ENCODE data around the gene RBM39.
A peak's percentile ranks its signal among the peaks of the same experiment; 100 is the strongest.
"Not testable (repeated sequence)": the region's sequence is repeated elsewhere in the genome, so short reads cannot be mapped to it uniquely, and the experiment has no call there.

The RBM39 gene

GRCh38 chr20:35741892-35742740, at the start of gene RBM39:
RBM39 (minus strand) TSS chr20:35742260; CDS start chr20:35740874, 1,386 bp downstream.
- Histone ChIP-seq H3K79me2 (ENCODE audit: low read length) (peaks cover 61% of the 10 kb centered on the region), H3K9me3 (ENCODE audit: insufficient read depth, low read length) (no peaks in the 10 kb centered on the region), H2AFZ (ENCODE audit: low read depth, low read length) (no peak within 1 kb of the TSS), H3K27ac (ENCODE audit: low read length) (peak within 1 kb of the TSS; percentile 89), H3K4me2 (ENCODE audit: low read length) (peak within 1 kb of the TSS; percentile 88), H4K20me1 (ENCODE audit: insufficient read depth, low read length) (peaks cover 38% of the 10 kb centered on the region), H3K9ac (ENCODE audit: low read length) (peak within 1 kb of the TSS; percentile 99), H3K4me1 (ENCODE audit: low read length) (peaks cover 26% of the 10 kb centered on the region), H3K27me3 (ENCODE audit: low read depth, low read length) (no peaks in the 10 kb centered on the region), H3K4me3 (ENCODE audit: low read length) (peak within 1 kb of the TSS; percentile 95), H3K36me3 (replicated peaks; ENCODE audit: low read depth, low read length) (peaks cover 35% of the 10 kb centered on the region)
- TF ChIP-seq, protein P1, sequence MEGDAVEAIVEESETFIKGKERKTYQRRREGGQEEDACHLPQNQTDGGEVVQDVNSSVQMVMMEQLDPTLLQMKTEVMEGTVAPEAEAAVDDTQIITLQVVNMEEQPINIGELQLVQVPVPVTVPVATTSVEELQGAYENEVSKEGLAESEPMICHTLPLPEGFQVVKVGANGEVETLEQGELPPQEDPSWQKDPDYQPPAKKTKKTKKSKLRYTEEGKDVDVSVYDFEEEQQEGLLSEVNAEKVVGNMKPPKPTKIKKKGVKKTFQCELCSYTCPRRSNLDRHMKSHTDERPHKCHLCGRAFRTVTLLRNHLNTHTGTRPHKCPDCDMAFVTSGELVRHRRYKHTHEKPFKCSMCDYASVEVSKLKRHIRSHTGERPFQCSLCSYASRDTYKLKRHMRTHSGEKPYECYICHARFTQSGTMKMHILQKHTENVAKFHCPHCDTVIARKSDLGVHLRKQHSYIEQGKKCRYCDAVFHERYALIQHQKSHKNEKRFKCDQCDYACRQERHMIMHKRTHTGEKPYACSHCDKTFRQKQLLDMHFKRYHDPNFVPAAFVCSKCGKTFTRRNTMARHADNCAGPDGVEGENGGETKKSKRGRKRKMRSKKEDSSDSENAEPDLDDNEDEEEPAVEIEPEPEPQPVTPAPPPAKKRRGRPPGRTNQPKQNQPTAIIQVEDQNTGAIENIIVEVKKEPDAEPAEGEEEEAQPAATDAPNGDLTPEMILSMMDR (IDR thresholded peaks at IDR 0.05; ENCODE audit: low read depth, low read length), result peak; percentile 17; the same call in 1 of the 2 replicates
- TF ChIP-seq EZH2phosphoT487 (IDR thresholded peaks at IDR 0.05; ENCODE audit: low read depth), result no peak

DNA sequence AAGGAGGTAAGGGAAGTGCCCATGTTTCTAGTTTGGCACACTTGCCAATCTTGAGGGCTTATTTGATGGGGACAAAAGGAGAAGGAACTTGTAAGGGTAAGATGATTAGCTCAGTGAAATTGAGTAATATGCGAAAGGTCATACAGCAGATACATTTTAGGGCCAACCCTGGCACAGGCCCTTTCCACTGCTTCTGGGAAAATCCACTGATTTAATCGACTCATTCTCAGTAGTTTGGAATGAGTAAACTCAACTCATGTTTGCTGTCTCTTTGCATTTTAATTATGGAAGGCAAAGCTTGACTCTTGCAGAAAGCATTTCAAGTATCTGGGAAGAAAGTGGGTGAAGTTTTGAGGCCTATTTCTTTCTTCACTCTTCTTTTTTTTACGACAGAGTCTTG, 49.8 kb upstream of the RBM39 start:
- Histone ChIP-seq H2AFZ (ENCODE audit: low read depth, low read length) (no peak overlapping the region), H3K27ac (ENCODE audit: low read length) (no peak overlapping the region), H3K27me3 (ENCODE audit: low read depth, low read length) (no peaks in the 10 kb centered on the region), H3K9ac (ENCODE audit: low read length) (no peak overlapping the region), H3K9me3 (ENCODE audit: insufficient read depth, low read length) (no peaks in the 10 kb centered on the region), H3K4me2 (ENCODE audit: low read length) (no peak overlapping the region), H3K36me3 (replicated peaks; ENCODE audit: low read depth, low read length) (peaks cover 7% of the 10 kb centered on the region), H3K79me2 (ENCODE audit: low read length) (peaks cover 38% of the 10 kb centered on the region), H3K4me1 (ENCODE audit: low read length) (no peaks in the 10 kb centered on the region), H4K20me1 (ENCODE audit: insufficient read depth, low read length) (peaks cover 21% of the 10 kb centered on the region), H3K4me3 (ENCODE audit: low read length) (no peak overlapping the region)
- TF ChIP-seq EZH2phosphoT487 (IDR thresholded peaks at IDR 0.05; ENCODE audit: low read depth), result no peak
- TF ChIP-seq, protein P1 (IDR thresholded peaks at IDR 0.05; ENCODE audit: low read depth, low read length), result no peak

DNA sequence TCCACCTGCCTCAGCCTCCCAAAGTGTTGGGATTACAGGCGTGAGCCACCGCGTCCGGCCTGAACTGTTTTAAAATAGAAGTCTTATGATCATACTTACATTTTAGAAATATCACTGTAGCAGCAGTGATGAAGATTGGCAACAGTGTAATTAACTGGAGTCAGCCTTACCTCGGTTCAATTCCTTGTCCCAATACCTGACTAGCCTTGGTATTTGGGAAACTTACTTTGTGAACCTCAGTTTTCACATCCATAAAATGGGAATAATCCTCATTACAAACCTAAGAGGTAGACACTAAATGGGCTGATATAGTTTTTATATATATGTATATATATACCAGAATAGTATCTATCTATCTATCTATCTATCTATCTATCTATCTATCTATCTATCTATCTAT, 49.0 kb upstream of the RBM39 start:
- Histone ChIP-seq H3K9me3 (ENCODE audit: insufficient read depth, low read length) (no peaks in the 10 kb centered on the region), H3K4me1 (ENCODE audit: low read length) (no peaks in the 10 kb centered on the region), H3K27ac (ENCODE audit: low read length) (no peak overlapping the region), H4K20me1 (ENCODE audit: insufficient read depth, low read length) (peaks cover 18% of the 10 kb centered on the region), H3K9ac (ENCODE audit: low read length) (no peak overlapping the region), H2AFZ (ENCODE audit: low read depth, low read length) (no peak overlapping the region), H3K27me3 (ENCODE audit: low read depth, low read length) (no peaks in the 10 kb centered on the region), H3K4me2 (ENCODE audit: low read length) (no peak overlapping the region), H3K36me3 (replicated peaks; ENCODE audit: low read depth, low read length) (peaks cover 7% of the 10 kb centered on the region), H3K79me2 (ENCODE audit: low read length) (peaks cover 45% of the 10 kb centered on the region), H3K4me3 (ENCODE audit: low read length) (no peak overlapping the region)
- TF ChIP-seq EZH2phosphoT487 (IDR thresholded peaks at IDR 0.05; ENCODE audit: low read depth), result no peak
- TF ChIP-seq, protein P1 (IDR thresholded peaks at IDR 0.05; ENCODE audit: low read depth, low read length), result no peak

DNA sequence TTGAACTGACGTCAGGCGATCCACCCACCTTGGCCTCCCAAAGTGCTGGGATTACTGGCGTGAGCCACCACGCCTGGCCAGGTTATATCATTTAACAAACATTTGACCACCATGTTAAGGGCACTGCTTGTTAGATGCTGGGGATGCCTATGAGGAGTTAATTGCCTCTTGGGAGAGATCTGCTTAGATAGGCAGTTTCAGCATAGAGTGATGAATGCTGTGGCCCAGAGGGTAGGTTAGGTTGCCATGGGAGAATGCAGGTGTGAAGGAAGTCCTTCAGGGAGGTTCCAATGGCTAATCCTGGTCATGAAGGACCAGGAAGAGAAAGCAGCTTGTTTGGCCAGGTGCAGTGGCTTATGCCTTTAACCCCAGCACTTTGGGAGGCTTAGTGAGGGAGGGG, 46.7 kb upstream of the RBM39 start:
- H3K36me3 ChIP-seq (replicated peaks; ENCODE audit: low read depth, low read length), result peaks cover 7% of the 10 kb centered on the region
- no peak overlapping the region for H3K9ac ChIP-seq (ENCODE audit: low read length)
- H3K4me1 ChIP-seq (ENCODE audit: low read length), result no peaks in the 10 kb centered on the region
- H3K27ac ChIP-seq (ENCODE audit: low read length), result no peak overlapping the region
- no peak overlapping the region for H2AFZ ChIP-seq (ENCODE audit: low read depth, low read length)
- H3K9me3 ChIP-seq (ENCODE audit: insufficient read depth, low read length), result no peaks in the 10 kb centered on the region
- peaks cover 18% of the 10 kb centered on the region for H4K20me1 ChIP-seq (ENCODE audit: insufficient read depth, low read length)
- H3K4me3 ChIP-seq (ENCODE audit: low read length), result no peak overlapping the region
- no peak overlapping the region for H3K4me2 ChIP-seq (ENCODE audit: low read length)
- peaks cover 50% of the 10 kb centered on the region for H3K79me2 ChIP-seq (ENCODE audit: low read length)
- no peaks in the 10 kb centered on the region for H3K27me3 ChIP-seq (ENCODE audit: low read depth, low read length)
- TF ChIP-seq EZH2phosphoT487 (IDR thresholded peaks at IDR 0.05; ENCODE audit: low read depth), result no peak
- TF ChIP-seq, protein P1 (IDR thresholded peaks at IDR 0.05; ENCODE audit: low read depth, low read length), result no peak

GRCh38 chr20:35785541-35785940, 43.5 kb upstream of the RBM39 start:
- Histone ChIP-seq H3K79me2 (ENCODE audit: low read length) (peaks cover 73% of the 10 kb centered on the region), H4K20me1 (ENCODE audit: insufficient read depth, low read length) (peaks cover 31% of the 10 kb centered on the region)
- not testable (repeated sequence) for H3K36me3 ChIP-seq (replicated peaks; ENCODE audit: low read depth, low read length); H3K9me3 ChIP-seq (ENCODE audit: insufficient read depth, low read length); H3K4me3 ChIP-seq (ENCODE audit: low read length); H3K27me3 ChIP-seq (ENCODE audit: low read depth, low read length); H3K4me1 ChIP-seq (ENCODE audit: low read length); H3K27ac ChIP-seq (ENCODE audit: low read length); H2AFZ ChIP-seq (ENCODE audit: low read depth, low read length); H3K9ac ChIP-seq (ENCODE audit: low read length); H3K4me2 ChIP-seq (ENCODE audit: low read length)

DNA sequence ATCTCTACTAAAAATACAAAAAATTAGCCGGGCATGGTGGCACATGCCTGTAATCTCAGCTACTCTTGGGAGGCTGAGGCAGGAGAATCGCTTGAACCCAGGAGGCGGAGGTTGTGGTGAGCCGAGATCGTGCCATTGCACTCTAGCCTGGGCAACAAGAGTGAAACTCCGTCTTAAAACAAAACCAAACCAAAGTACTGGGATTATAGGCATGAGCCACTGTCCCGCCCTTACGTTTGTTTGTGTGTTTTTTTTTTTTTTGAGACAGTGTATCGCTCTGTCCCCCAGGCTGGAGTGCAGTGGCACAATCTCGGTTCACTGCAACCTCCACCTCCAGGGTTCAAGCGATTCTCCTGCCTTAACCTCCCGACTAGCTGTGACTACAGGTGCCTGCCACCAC, 41.8 kb upstream of the RBM39 start:
- not testable (repeated sequence) for H3K4me3 ChIP-seq (ENCODE audit: low read length); H3K27me3 ChIP-seq (ENCODE audit: low read depth, low read length); H3K4me1 ChIP-seq (ENCODE audit: low read length); H3K27ac ChIP-seq (ENCODE audit: low read length); H3K4me2 ChIP-seq (ENCODE audit: low read length); H3K9me3 ChIP-seq (ENCODE audit: insufficient read depth, low read length); H2AFZ ChIP-seq (ENCODE audit: low read depth, low read length); H3K9ac ChIP-seq (ENCODE audit: low read length)
- H3K36me3 ChIP-seq (replicated peaks; ENCODE audit: low read depth, low read length), result peaks cover 12% of the 10 kb centered on the region
- peaks cover 71% of the 10 kb centered on the region for H3K79me2 ChIP-seq (ENCODE audit: low read length)
- peaks cover 25% of the 10 kb centered on the region; the same call in 1 of the 2 replicates for H4K20me1 ChIP-seq (ENCODE audit: insufficient read depth, low read length)
